Astrocyte (in vitro differentiated cells and primary cell): ENCODE data around the gene FABP1. TPM values are rescaled to one million over a fixed set of nuclear protein-coding genes. Genes with fewer than 3 reads are reported as not detected.

Experiments
- DNase-seq: peaks from one replicate; pipeline ENCODE4 v3.0.0-alpha.2; 2010; ENCODE audit warnings: low read depth
- FAIRE-seq: peaks from 2 replicates; lab custom pipeline; 2011; peaks lifted over from hg19 to GRCh38; lab: Jason Lieb, UNC
- H2AFZ ChIP-seq: 2 replicates; pipeline ENCODE4 v1.6.0; 2012; ENCODE audit warnings: low read depth, low read length, inconsistent platforms
- H3K27ac ChIP-seq: 2 replicates; pipeline ENCODE4 v1.5.1; 2011; ENCODE audit warnings: low read depth, low read length, inconsistent platforms
- H3K27me3 ChIP-seq: 2 replicates; pipeline ENCODE4 v1.6.0; 2011; ENCODE audit warnings: low read length, inconsistent platforms; ENCODE audit not compliant: insufficient read depth
- H3K36me3 ChIP-seq: 2 replicates; pipeline ENCODE4 v1.5.1; 2011; ENCODE audit warnings: low read length, inconsistent platforms; ENCODE audit not compliant: insufficient read depth
- H3K4me1 ChIP-seq: 2 replicates; pipeline ENCODE4 v1.5.1; 2011; ENCODE audit warnings: low read length, inconsistent platforms; ENCODE audit not compliant: insufficient read depth
- H3K4me2 ChIP-seq: 2 replicates; pipeline ENCODE4 v1.6.0; 2012; ENCODE audit warnings: low read length, inconsistent platforms
- H3K4me3 ChIP-seq: 2 replicates; pipeline ENCODE4 v1.5.1; 2011; ENCODE audit warnings: low read depth, mild to moderate bottlenecking, low read length, inconsistent platforms; ENCODE audit not compliant: insufficient read depth
- H3K79me2 ChIP-seq: 2 replicates; pipeline ENCODE4 v1.6.0; 2012; ENCODE audit warnings: mild to moderate bottlenecking, low read length, inconsistent platforms; ENCODE audit not compliant: insufficient read depth
- H3K9ac ChIP-seq: 2 replicates; pipeline ENCODE4 v1.6.0; 2012; ENCODE audit warnings: mild to moderate bottlenecking, low read length, inconsistent platforms
- H3K9me3 ChIP-seq: 2 replicates; pipeline ENCODE4 v1.5.1; 2012; ENCODE audit warnings: low read depth, mild to moderate bottlenecking, low read length, inconsistent platforms; ENCODE audit not compliant: insufficient read depth
- H4K20me1 ChIP-seq: 2 replicates; pipeline ENCODE4 v1.6.0; 2012; ENCODE audit warnings: low read length, inconsistent platforms; ENCODE audit not compliant: insufficient read depth
- H3K27ac Mint-ChIP-seq: one replicate; pipeline ENCODE4 v1.8.0; 2021; ENCODE audit warnings: mild to moderate bottlenecking, mixed read lengths; ENCODE audit not compliant: unreplicated experiment
- H3K27me3 Mint-ChIP-seq: one replicate; pipeline ENCODE4 v1.8.0; 2021; ENCODE audit warnings: low read depth, mixed read lengths; ENCODE audit not compliant: unreplicated experiment
- H3K36me3 Mint-ChIP-seq: one replicate; pipeline ENCODE4 v1.8.0; 2021; ENCODE audit warnings: low read depth, mixed read lengths; ENCODE audit not compliant: unreplicated experiment
- H3K4me1 Mint-ChIP-seq: one replicate; pipeline ENCODE4 v1.8.0; 2021; ENCODE audit warnings: low read depth, mixed read lengths; ENCODE audit not compliant: unreplicated experiment
- H3K4me3 Mint-ChIP-seq: one replicate; pipeline ENCODE4 v1.8.0; 2021; ENCODE audit warnings: mild to moderate bottlenecking, moderate library complexity, mixed read lengths; ENCODE audit not compliant: unreplicated experiment
- H3K9me3 Mint-ChIP-seq: one replicate; pipeline ENCODE4 v1.8.0; 2021; ENCODE audit warnings: mild to moderate bottlenecking, mixed read lengths; ENCODE audit not compliant: unreplicated experiment
- CTCF ChIP-seq: IDR thresholded peaks from 2 replicates; pipeline ENCODE4 v1.5.1; 2011; ENCODE audit warnings: low read depth, mild to moderate bottlenecking, inconsistent platforms, low read length, moderate library complexity; ENCODE audit not compliant: insufficient read depth
- EZH2 ChIP-seq: IDR thresholded peaks from 2 replicates; pipeline ENCODE4 v1.6.1; 2012; ENCODE audit warnings: mild to moderate bottlenecking, low read length, inconsistent platforms; ENCODE audit not compliant: insufficient read depth
- total RNA-seq: library from RNA; stranded (reverse); gene quantifications from 2 replicates; pipeline ENCODE4 v1.2.1, GENCODE V29; 2021

Gene FABP1
- total RNA-seq, 1 donor from 2014 or later, result not detected

- Histone ChIP-seq H4K20me1 (no peaks in the 10 kb centered on the region), H3K9ac (no peak overlapping the region), H3K27me3 (peaks cover 2% of the 10 kb centered on the region), H3K79me2 (no peaks in the 10 kb centered on the region), H3K4me2 (no peak overlapping the region), H3K27ac (no peak overlapping the region), H3K36me3 (no peaks in the 10 kb centered on the region), H3K4me1 (no peaks in the 10 kb centered on the region), H2AFZ (no peak overlapping the region), H3K4me3 (no peak overlapping the region), H3K9me3 (no peaks in the 10 kb centered on the region)
- no peak for TF ChIP-seq CTCF
- no peak for TF ChIP-seq EZH2
- no peak overlapping the region for H3K27ac Mint-ChIP-seq
- H3K36me3 Mint-ChIP-seq, result no peaks in the 10 kb centered on the region
- DNase-seq (no peak), FAIRE-seq (no peak)
- no peak overlapping the region for H3K4me3 Mint-ChIP-seq
- peaks cover 2% of the 10 kb centered on the region for H3K9me3 Mint-ChIP-seq
- H3K4me1 Mint-ChIP-seq, result no peaks in the 10 kb centered on the region
- peaks cover 37% of the 10 kb centered on the region for H3K27me3 Mint-ChIP-seq
Measured at GRCh38 chr2:88122141-88122884, 5.5 kb downstream of the FABP1 start.

- no peak overlapping the region for H3K4me3 Mint-ChIP-seq
- no peak for DNase-seq
- no peak overlapping the region for H3K9ac ChIP-seq
- H3K79me2 ChIP-seq, result no peaks in the 10 kb centered on the region
- no peak overlapping the region for H3K27ac ChIP-seq
- peaks cover 36% of the 10 kb centered on the region for H3K27me3 Mint-ChIP-seq
- peaks cover 2% of the 10 kb centered on the region for H3K27me3 ChIP-seq
- no peaks in the 10 kb centered on the region for H3K36me3 ChIP-seq
- H3K4me2 ChIP-seq, result no peak overlapping the region
- H3K4me1 ChIP-seq, result no peaks in the 10 kb centered on the region
- H3K36me3 Mint-ChIP-seq, result no peaks in the 10 kb centered on the region
- no peaks in the 10 kb centered on the region for H3K4me1 Mint-ChIP-seq
- H2AFZ ChIP-seq, result no peak overlapping the region
- TF ChIP-seq CTCF, result no peak
- H3K9me3 Mint-ChIP-seq, result peaks cover 2% of the 10 kb centered on the region
- H4K20me1 ChIP-seq, result no peaks in the 10 kb centered on the region
- H3K27ac Mint-ChIP-seq, result no peak overlapping the region
- no peak for FAIRE-seq
- H3K4me3 ChIP-seq, result no peak overlapping the region
- H3K9me3 ChIP-seq, result no peaks in the 10 kb centered on the region
Measured at GRCh38 chr2:88121678-88122077, 6.2 kb downstream of the FABP1 start.

GRCh38 chr2:88117973-88118372 is 9.9 kb downstream of the FABP1 start:
- Histone ChIP-seq H3K36me3 (no peaks in the 10 kb centered on the region), H2AFZ (no peak overlapping the region), H3K9ac (no peak overlapping the region), H3K4me1 (no peaks in the 10 kb centered on the region), H3K27ac (no peak overlapping the region), H3K4me3 (no peak overlapping the region), H3K9me3 (no peaks in the 10 kb centered on the region), H3K27me3 (peaks cover 4% of the 10 kb centered on the region), H4K20me1 (no peaks in the 10 kb centered on the region), H3K4me2 (no peak overlapping the region), H3K79me2 (no peaks in the 10 kb centered on the region)
- H3K36me3 Mint-ChIP-seq, result no peaks in the 10 kb centered on the region
- no peak for TF ChIP-seq EZH2
- no peak for TF ChIP-seq CTCF
- H3K4me1 Mint-ChIP-seq, result no peaks in the 10 kb centered on the region
- FAIRE-seq (no peak), DNase-seq (no peak)
- no peak overlapping the region for H3K27ac Mint-ChIP-seq
- H3K27me3 Mint-ChIP-seq, result peaks cover 22% of the 10 kb centered on the region
- no peaks in the 10 kb centered on the region for H3K9me3 Mint-ChIP-seq
- no peak overlapping the region for H3K4me3 Mint-ChIP-seq
